ENCODE measurements around the gene HSD17B1. TPM values are rescaled to one million over a fixed set of nuclear protein-coding genes. Genes with fewer than 3 reads are reported as not detected.

HSD17B1 gene
- total and polyA plus RNA-seq, 2 of the 13 experiments (the other 11 are each of a cell fraction or from before 2014, with no cell fraction given): 0.54 to 0.93 TPM

DNA sequence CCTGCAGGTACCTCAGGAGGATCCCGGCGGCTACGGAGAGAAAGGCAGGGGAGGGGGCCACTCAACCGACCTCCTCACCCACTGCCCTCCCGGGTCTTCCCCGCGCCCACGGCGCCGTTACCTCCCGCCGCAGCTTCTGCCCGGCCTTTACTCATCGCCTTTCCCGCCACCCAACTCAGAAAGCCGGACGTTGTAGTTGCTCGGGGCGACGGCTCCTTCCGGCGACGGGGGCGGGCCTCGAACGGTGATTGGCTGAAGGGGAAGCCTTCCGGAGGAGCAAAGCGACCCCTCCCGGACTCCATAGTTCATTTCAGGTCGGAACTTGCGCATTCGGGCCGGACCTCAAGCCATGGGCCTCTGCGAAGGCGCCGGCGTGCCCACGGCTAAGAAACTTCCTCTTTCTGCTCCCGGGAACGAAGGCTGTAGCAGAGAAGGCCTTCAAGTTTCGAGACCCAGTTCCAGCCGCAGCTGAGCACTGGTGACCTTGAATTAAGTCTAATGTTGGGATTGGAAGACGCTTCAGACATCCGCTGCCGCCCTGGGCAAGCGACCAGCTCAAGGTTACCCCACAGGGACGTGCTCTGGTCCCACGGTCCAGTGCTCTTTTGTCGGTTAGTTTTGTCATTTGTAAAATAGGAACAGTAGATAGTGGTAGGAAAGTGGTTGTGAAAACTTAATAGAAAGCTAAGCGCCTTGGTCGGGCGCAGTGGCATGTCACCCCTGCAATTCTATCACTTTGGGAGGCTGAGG is 25.0 kb downstream of the HSD17B1 start, which contains the start of gene PSMC3IP (continued):
- TF ChIP-seq, protein P1, sequence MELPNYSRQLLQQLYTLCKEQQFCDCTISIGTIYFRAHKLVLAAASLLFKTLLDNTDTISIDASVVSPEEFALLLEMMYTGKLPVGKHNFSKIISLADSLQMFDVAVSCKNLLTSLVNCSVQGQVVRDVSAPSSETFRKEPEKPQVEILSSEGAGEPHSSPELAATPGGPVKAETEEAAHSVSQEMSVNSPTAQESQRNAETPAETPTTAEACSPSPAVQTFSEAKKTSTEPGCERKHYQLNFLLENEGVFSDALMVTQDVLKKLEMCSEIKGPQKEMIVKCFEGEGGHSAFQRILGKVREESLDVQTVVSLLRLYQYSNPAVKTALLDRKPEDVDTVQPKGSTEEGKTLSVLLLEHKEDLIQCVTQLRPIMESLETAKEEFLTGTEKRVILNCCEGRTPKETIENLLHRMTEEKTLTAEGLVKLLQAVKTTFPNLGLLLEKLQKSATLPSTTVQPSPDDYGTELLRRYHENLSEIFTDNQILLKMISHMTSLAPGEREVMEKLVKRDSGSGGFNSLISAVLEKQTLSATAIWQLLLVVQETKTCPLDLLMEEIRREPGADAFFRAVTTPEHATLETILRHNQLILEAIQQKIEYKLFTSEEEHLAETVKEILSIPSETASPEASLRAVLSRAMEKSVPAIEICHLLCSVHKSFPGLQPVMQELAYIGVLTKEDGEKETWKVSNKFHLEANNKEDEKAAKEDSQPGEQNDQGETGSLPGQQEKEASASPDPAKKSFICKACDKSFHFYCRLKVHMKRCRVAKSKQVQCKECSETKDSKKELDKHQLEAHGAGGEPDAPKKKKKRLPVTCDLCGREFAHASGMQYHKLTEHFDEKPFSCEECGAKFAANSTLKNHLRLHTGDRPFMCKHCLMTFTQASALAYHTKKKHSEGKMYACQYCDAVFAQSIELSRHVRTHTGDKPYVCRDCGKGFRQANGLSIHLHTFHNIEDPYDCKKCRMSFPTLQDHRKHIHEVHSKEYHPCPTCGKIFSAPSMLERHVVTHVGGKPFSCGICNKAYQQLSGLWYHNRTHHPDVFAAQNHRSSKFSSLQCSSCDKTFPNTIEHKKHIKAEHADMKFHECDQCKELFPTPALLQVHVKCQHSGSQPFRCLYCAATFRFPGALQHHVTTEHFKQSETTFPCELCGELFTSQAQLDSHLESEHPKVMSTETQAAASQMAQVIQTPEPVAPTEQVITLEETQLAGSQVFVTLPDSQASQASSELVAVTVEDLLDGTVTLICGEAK (IDR thresholded peaks at IDR 0.05): peak; percentile 82
- TF ChIP-seq, protein P1 (CRISPR knock-in tag; IDR thresholded peaks at IDR 0.05): peak; percentile 79
- TF ChIP-seq RNF2 (conservative IDR thresholded peaks at IDR 0.05; ENCODE audit: low read depth) (peak; percentile 75), ZNF746 (CRISPR knock-in tag; IDR thresholded peaks at IDR 0.05) (peak; percentile 10), ZNF510 (CRISPR knock-in tag; IDR thresholded peaks at IDR 0.05; ENCODE audit: low read depth) (no peak), NFE2 (CRISPR knock-in tag; IDR thresholded peaks at IDR 0.05) (no peak), ZNF543 (CRISPR knock-in tag; IDR thresholded peaks at IDR 0.05) (peak; percentile 73; the same call in 1 of the 2 replicates), ZC3H13 (CRISPR knock-in tag; IDR thresholded peaks at IDR 0.05) (peak; percentile 96), ZNF749 (CRISPR knock-in tag; IDR thresholded peaks at IDR 0.05; ENCODE audit: borderline replicate concordance) (peak; percentile 92; the same call in 1 of the 2 replicates), ZNF766 (CRISPR knock-in tag; IDR thresholded peaks at IDR 0.05; ENCODE audit: borderline replicate concordance) (no peak; the same call in 1 of the 2 replicates), ZNF33A (CRISPR knock-in tag; IDR thresholded peaks at IDR 0.05; ENCODE audit: borderline replicate concordance) (peak; percentile 39; the same call in 1 of the 2 replicates), JUN (CRISPR knock-in tag; IDR thresholded peaks at IDR 0.05) (peak; percentile 1; the same call in 1 of the 2 replicates), ZNF101 (CRISPR knock-in tag; IDR thresholded peaks at IDR 0.05; ENCODE audit: borderline replicate concordance, low read depth) (no peak; the same call in 1 of the 2 replicates), RBAK (CRISPR knock-in tag; IDR thresholded peaks at IDR 0.05) (no peak), HOXA9 (CRISPR knock-in tag; IDR thresholded peaks at IDR 0.05; ENCODE audit: borderline replicate concordance) (peak; percentile 42; the same call in 1 of the 2 replicates), TOE1 (CRISPR knock-in tag; IDR thresholded peaks at IDR 0.05) (no peak), ZBTB38 (CRISPR knock-in tag; IDR thresholded peaks at IDR 0.05) (0 out of 2 replicates have a peak, but pooled peaks have one; percentile 29), ZNF207 (IDR thresholded peaks at IDR 0.05; ENCODE audit: borderline replicate concordance) (no peak), TCF7 (IDR thresholded peaks at IDR 0.05; ENCODE audit: low read depth) (no peak)
- TF ChIP-seq, protein P2, sequence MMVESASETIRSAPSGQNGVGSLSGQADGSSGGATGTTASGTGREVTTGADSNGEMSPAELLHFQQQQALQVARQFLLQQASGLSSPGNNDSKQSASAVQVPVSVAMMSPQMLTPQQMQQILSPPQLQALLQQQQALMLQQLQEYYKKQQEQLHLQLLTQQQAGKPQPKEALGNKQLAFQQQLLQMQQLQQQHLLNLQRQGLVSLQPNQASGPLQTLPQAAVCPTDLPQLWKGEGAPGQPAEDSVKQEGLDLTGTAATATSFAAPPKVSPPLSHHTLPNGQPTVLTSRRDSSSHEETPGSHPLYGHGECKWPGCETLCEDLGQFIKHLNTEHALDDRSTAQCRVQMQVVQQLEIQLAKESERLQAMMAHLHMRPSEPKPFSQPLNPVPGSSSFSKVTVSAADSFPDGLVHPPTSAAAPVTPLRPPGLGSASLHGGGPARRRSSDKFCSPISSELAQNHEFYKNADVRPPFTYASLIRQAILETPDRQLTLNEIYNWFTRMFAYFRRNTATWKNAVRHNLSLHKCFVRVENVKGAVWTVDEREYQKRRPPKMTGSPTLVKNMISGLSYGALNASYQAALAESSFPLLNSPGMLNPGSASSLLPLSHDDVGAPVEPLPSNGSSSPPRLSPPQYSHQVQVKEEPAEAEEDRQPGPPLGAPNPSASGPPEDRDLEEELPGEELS (CRISPR knock-in tag; IDR thresholded peaks at IDR 0.05): no peak
